Lung (tissue), 12 donors: ENCODE data around the gene IQGAP3. TPM values are rescaled to one million over a fixed set of nuclear protein-coding genes. Genes with fewer than 3 reads are reported as not detected.
A peak's percentile ranks its signal among the peaks of the same experiment; 100 is the strongest.

ENCODE experiments used
- ATAC-seq: fragments of 200-7000 bp; cut with Tn5 transposase; one replicate; pipeline ENCODE4 v1.9.1; 2020; ENCODE audit warnings: moderate number of reproducible peaks; ENCODE audit not compliant: insufficient read depth, low FRiP score
- DNase-seq, 3 donors: peaks; one replicate each; pipeline ENCODE4 v3.0.0-alpha.2; 2013 to 2017
- H3K27ac ChIP-seq, 2 donors: one replicate each; pipeline ENCODE4 v1.5.1; 2013; ENCODE audit warnings: mild to moderate bottlenecking in 2 of 2, moderate library complexity in 2 of 2, control low read depth in 1 of 2, inconsistent platforms in 1 of 2, low read depth in 1 of 2, low read length in 1 of 2
- H3K27me3 ChIP-seq, 3 donors: one replicate each; pipeline ENCODE4 v1.5.1; 2013; ENCODE audit warnings: low read length in 2 of 3; ENCODE audit not compliant: control insufficient read depth in 3 of 3, insufficient read depth in 3 of 3
- H3K36me3 ChIP-seq, 4 donors: one replicate each; pipeline ENCODE4 v1.5.1; 2013; ENCODE audit warnings: low read length in 4 of 4, mild to moderate bottlenecking in 1 of 4, moderate library complexity in 1 of 4; ENCODE audit not compliant: control insufficient read depth in 4 of 4, insufficient read depth in 4 of 4
- H3K4me1 ChIP-seq, 5 donors: one replicate each; pipeline ENCODE4 v1.5.1; 2013; ENCODE audit warnings: low read length in 5 of 5, mild to moderate bottlenecking in 2 of 5, moderate library complexity in 1 of 5; ENCODE audit not compliant: control insufficient read depth in 5 of 5, insufficient read depth in 5 of 5
- H3K4me3 ChIP-seq: one replicate; pipeline ENCODE4 v1.5.1; 2013; ENCODE audit warnings: mild to moderate bottlenecking, control low read depth, moderate library complexity
- H3K9ac ChIP-seq, 2 donors: one replicate each; pipeline ENCODE4 v1.5.1; 2013; ENCODE audit warnings: low read length in 2 of 2, control low read depth in 1 of 2; ENCODE audit not compliant: insufficient read depth in 1 of 2
- H3K9me3 ChIP-seq, 4 donors: one replicate each; pipeline ENCODE4 v1.5.1; 2013; ENCODE audit warnings: low read length in 3 of 4, mild to moderate bottlenecking in 1 of 4, moderate library complexity in 1 of 4; ENCODE audit not compliant: control insufficient read depth in 4 of 4, insufficient read depth in 3 of 4
- WGBS, 2 donors: extraction: QIAGEN DNeasy Blood & Tissue Kit; methylation state at CpG; one replicate each; pipeline ENCODE4 v1.1.7; 2013; 5-methylcytosine and 5-hydroxymethylcytosine counted together
- polyA plus RNA-seq, 2 donors: library from polyadenylated mRNA; stranded (reverse); fragments of 200-250 nt; gene quantifications; one replicate each; pipeline ENCODE4 v1.2.1, GENCODE V29; 2013
- total RNA-seq, 2 donors: library from RNA; depleted of rRNA in 1 of 2; stranded (reverse); fragments of >200 nt in 1 of 2; gene quantifications; one replicate each; pipeline ENCODE4 v1.2.1, GENCODE V29; 2014 to 2021
- TF ChIP-seq, protein P1 (sequence below): IDR thresholded peaks from 2 replicates; pipeline ENCODE4 v1.5.1; 2012; ENCODE audit warnings: mild to moderate bottlenecking; ENCODE audit errors: control extremely low read depth, extremely low read depth
- donor health status: control.
- donor health status: control.
- donor health status: Bipolar disorder and iron deficiency.
- donor health status: healthy.
- donor health status: DM: yes; HTN: yes; CAD: no.

IQGAP3 gene
- total and polyA plus RNA-seq, 4 donors = 0.42 to 3.4 (median 1.2) TPM

GRCh38 chr1:156502391-156502893 is 69.9 kb downstream of the IQGAP3 start:
- H3K9ac ChIP-seq = peak overlapping the region in 1 of 2 donors; percentile 78
- no peak overlapping the region for H3K4me3 ChIP-seq
- WGBS, 2 donors = 0 to 3% methylated on average over 1 of the region's 1 CpG

DNA sequence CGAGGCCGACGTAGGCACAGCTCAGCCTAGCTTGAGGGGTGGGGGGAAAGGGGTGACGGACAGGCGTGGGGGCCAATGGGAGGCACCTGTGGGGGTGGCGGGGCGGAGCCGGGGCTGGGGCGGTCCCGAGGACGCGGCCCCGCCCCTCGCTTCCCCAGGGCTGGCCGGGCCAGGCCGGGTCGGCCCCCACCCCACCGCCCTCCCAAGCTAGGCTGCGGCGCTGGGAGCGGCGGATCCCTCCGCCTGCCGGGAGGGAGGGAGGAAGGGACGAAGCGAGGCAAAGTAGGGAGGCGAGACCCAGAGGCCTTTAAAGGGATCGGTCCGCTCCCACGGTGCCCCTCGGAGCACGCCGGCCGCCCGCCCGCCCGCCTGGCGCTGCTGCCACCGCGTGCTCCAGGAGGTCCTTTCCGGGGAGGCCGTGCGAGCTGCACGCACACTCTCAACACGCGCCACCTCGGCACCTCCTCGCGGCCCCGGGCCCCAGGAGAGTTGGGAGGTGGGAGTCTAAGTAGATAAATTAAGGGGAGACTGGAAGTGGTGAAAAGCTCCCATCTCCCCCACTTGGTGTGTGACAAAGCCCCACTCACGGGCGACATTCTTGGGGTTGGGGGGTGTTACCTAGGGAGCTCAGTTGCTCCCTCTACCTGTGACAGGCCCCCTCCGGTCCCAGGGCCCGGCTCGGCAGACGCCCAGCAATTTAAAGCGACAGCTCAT is 71.4 kb downstream of the IQGAP3 start:
- peak overlapping the region; percentile 100 for H3K27ac ChIP-seq
- WGBS, 2 donors = 0% methylated on average over 39 to 57 of the region's 57 CpGs
- ATAC-seq (peak; percentile 90), DNase-seq (peak; percentile 97 to 99 (median 98))
- peaks cover 0 to 5% (median 0%) of the 10 kb centered on the region in 4 donors for H3K36me3 ChIP-seq
- TF ChIP-seq, protein P1, sequence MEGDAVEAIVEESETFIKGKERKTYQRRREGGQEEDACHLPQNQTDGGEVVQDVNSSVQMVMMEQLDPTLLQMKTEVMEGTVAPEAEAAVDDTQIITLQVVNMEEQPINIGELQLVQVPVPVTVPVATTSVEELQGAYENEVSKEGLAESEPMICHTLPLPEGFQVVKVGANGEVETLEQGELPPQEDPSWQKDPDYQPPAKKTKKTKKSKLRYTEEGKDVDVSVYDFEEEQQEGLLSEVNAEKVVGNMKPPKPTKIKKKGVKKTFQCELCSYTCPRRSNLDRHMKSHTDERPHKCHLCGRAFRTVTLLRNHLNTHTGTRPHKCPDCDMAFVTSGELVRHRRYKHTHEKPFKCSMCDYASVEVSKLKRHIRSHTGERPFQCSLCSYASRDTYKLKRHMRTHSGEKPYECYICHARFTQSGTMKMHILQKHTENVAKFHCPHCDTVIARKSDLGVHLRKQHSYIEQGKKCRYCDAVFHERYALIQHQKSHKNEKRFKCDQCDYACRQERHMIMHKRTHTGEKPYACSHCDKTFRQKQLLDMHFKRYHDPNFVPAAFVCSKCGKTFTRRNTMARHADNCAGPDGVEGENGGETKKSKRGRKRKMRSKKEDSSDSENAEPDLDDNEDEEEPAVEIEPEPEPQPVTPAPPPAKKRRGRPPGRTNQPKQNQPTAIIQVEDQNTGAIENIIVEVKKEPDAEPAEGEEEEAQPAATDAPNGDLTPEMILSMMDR = peak; percentile 13
- H3K9me3 ChIP-seq = no peaks in the 10 kb centered on the region
- H3K9ac ChIP-seq = peak overlapping the region; percentile 85 to 88
- peaks cover 40 to 78% (median 51%) of the 10 kb centered on the region in 5 donors for H3K4me1 ChIP-seq
- H3K4me3 ChIP-seq = peak overlapping the region; percentile 95
- no peaks in the 10 kb centered on the region for H3K27me3 ChIP-seq

More at GRCh38 chr1:156502391-156502893, 69.9 kb downstream of the IQGAP3 start:
- peaks cover 0 to 5% (median 0%) of the 10 kb centered on the region in 4 donors for H3K36me3 ChIP-seq
- H3K4me1 ChIP-seq = peaks cover 28 to 63% (median 40%) of the 10 kb centered on the region in 5 donors
- peak overlapping the region; percentile 100 for H3K27ac ChIP-seq
- H3K27me3 ChIP-seq = no peaks in the 10 kb centered on the region
- TF ChIP-seq, protein P1 = no peak
- DNase-seq (peak in 1 of 3 donors; percentile 27), ATAC-seq (no peak)
- no peaks in the 10 kb centered on the region for H3K9me3 ChIP-seq

DNA sequence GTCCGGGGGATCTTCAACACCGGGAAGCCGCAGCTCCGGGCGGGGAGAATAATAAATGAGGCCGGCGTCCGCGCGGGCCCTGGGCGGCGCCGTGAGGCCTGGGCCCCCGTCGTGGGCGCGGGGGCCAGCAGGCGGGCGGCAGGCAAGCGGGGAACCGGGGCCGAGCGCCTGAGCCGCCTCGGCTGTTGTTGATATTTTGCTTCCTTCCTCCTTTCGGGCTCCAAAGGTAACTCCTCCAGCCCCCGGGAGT is 71.9 kb downstream of the IQGAP3 start, which contains the start of gene MEF2D:
Gene MEF2D, minus strand, starts transcription at position 233 of the 250 bp plus-strand sequence. CDS start 17,483 bp downstream, outside the sequence.
- no peak for ATAC-seq
- peaks cover 0 to 5% (median 0%) of the 10 kb centered on the region in 4 donors for H3K36me3 ChIP-seq
- peak within 1 kb of the TSS; percentile 100 for H3K27ac ChIP-seq
- H3K9ac ChIP-seq = peak within 1 kb of the TSS; percentile 85 to 88
- TF ChIP-seq, protein P1 = no peak
- peaks cover 40 to 76% (median 51%) of the 10 kb centered on the region in 5 donors for H3K4me1 ChIP-seq
- DNase-seq = no peak
- 0 to 1% methylated on average over 27 of the region's 27 CpGs for WGBS, 2 donors
- H3K4me3 ChIP-seq = peak within 1 kb of the TSS; percentile 95
- no peaks in the 10 kb centered on the region for H3K9me3 ChIP-seq
- no peaks in the 10 kb centered on the region for H3K27me3 ChIP-seq
